Activated CD4-positive, alpha-beta T cell treated with anti-CD3 and anti-CD28 coated beads, Interleukin-2, amount 10 ng/mL, durations not matched to agents 7 days and 5 days (primary cell): Measurements from ENCODE around the gene MPP7. TPM values are rescaled to one million over a fixed set of nuclear protein-coding genes. Genes with fewer than 3 reads are reported as not detected.
"Not testable (repeated sequence)": the region's sequence is repeated elsewhere in the genome, so short reads cannot be mapped to it uniquely, and the experiment has no call there.

Source experiments
- CTCF ChIA-PET: fragments of 350-600 bp; sonication (Branson Sonifier 250); formaldehyde crosslinking; loops from one replicate; lab custom pipeline; 2021; ENCODE audit warnings: antibody characterized with exemption; lab: Charles Lee
- POLR2A ChIA-PET: fragments of 350-600 bp; sonication (Branson Sonifier 250); formaldehyde crosslinking; loops from one replicate; lab custom pipeline; 2021; ENCODE audit warnings: antibody characterized with exemption; lab: Charles Lee
- DNase-seq: peaks from one replicate; pipeline ENCODE4 v3.0.0-alpha.2; 2020
- H3K27ac Mint-ChIP-seq: one replicate; pipeline ENCODE4 v1.8.0; 2021; ENCODE audit warnings: mild to moderate bottlenecking, moderate library complexity, mixed read lengths
- H3K27me3 Mint-ChIP-seq: one replicate; pipeline ENCODE4 v1.8.0; 2021; ENCODE audit warnings: mixed read lengths
- H3K36me3 Mint-ChIP-seq: one replicate; pipeline ENCODE4 v1.8.0; 2021; ENCODE audit warnings: low read depth, mixed read lengths
- H3K4me1 Mint-ChIP-seq: one replicate; pipeline ENCODE4 v1.8.0; 2021; ENCODE audit warnings: mixed read lengths
- H3K4me3 Mint-ChIP-seq: one replicate; pipeline ENCODE4 v1.8.0; 2021; ENCODE audit warnings: mild to moderate bottlenecking, moderate library complexity, mixed read lengths
- H3K9me3 Mint-ChIP-seq: one replicate; pipeline ENCODE4 v1.8.0; 2021; ENCODE audit warnings: mixed read lengths
- total RNA-seq, 2 experiments: library from RNA; stranded (reverse); gene quantifications; one replicate each; pipeline ENCODE4 v1.2.3, GENCODE V29; 2021

MPP7 gene
- total RNA-seq, 2 experiments from 2014 or later = 18.7 to 20.2 TPM

DNA sequence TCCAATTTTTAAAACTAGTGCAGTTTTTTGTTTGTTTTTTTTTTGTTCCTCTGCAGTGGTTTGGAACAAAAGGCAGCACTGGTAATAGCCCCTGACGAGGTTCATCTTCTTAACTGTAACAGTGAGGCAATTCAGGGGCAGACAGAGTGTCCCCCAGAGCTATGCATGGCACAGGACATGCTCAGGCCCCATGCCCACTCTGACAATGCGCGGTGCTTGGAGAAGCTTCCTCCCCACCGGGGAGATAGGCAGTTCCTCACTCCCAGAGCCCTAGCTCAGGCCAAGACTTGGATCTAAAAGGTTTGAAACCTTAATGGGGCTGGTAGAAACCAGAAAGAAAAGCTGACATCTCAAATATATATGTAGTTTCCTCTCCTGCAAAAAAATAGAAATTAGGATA lies 17.9 kb upstream of the MPP7 start:
- H3K27me3 Mint-ChIP-seq = no peaks in the 10 kb centered on the region
- H3K27ac Mint-ChIP-seq = no peak overlapping the region
- H3K36me3 Mint-ChIP-seq = peaks cover 2% of the 10 kb centered on the region
- DNase-seq = no peak
- H3K9me3 Mint-ChIP-seq = no peaks in the 10 kb centered on the region
- H3K4me3 Mint-ChIP-seq = no peak overlapping the region
- ChIA-PET POLR2A (no interaction called here), CTCF (interaction anchor here (0.6 to 5.4 kb wide), 2 partner anchors 18 to 1225 kb away, joined by 4 to 17 read pairs; partner anchors contain the start of gene MPP7)
- peaks cover 5% of the 10 kb centered on the region for H3K4me1 Mint-ChIP-seq

GRCh38 chr10:28320090-28320489 lies 17.2 kb upstream of the MPP7 start:
- POLR2A ChIA-PET = no interaction called here
- no peaks in the 10 kb centered on the region for H3K9me3 Mint-ChIP-seq
- no peak overlapping the region for H3K4me3 Mint-ChIP-seq

GRCh38 chr10:28319061-28319460 lies 16.2 kb upstream of the MPP7 start:
- POLR2A ChIA-PET, H3K27ac Mint-ChIP-seq, H3K36me3 Mint-ChIP-seq, H3K9me3 Mint-ChIP-seq, H3K4me1 Mint-ChIP-seq, H3K27me3 Mint-ChIP-seq, H3K4me3 Mint-ChIP-seq, DNase-seq: not testable (repeated sequence)
- CTCF ChIA-PET = interaction anchor here (5.4 kb wide), 1 partner anchor 16 kb away, joined by 17 read pairs; the partner anchor contains the start of gene MPP7

More at GRCh38 chr10:28320090-28320489, 17.2 kb upstream of the MPP7 start:
- no peak overlapping the region for H3K27ac Mint-ChIP-seq
- no peaks in the 10 kb centered on the region for H3K27me3 Mint-ChIP-seq
- H3K4me1 Mint-ChIP-seq = peaks cover 4% of the 10 kb centered on the region
- DNase-seq = no peak
- H3K36me3 Mint-ChIP-seq = peaks cover 2% of the 10 kb centered on the region
- CTCF ChIA-PET = interaction anchor here (5.4 kb wide), 1 partner anchor 17 kb away, joined by 17 read pairs; the partner anchor contains the start of gene MPP7

GRCh38 chr10:28318626-28319025 lies 15.8 kb upstream of the MPP7 start:
- Mint-ChIP-seq H3K27me3 (no peaks in the 10 kb centered on the region), H3K27ac (no peak overlapping the region), H3K4me1 (peaks cover 1% of the 10 kb centered on the region), H3K4me3 (no peak overlapping the region), H3K36me3 (peaks cover 2% of the 10 kb centered on the region), H3K9me3 (no peaks in the 10 kb centered on the region)
- ChIA-PET CTCF (interaction anchor here (5.4 kb wide), 1 partner anchor 16 kb away, joined by 17 read pairs; the partner anchor contains the start of gene MPP7), POLR2A (no interaction called here)
- no peak for DNase-seq

DNA sequence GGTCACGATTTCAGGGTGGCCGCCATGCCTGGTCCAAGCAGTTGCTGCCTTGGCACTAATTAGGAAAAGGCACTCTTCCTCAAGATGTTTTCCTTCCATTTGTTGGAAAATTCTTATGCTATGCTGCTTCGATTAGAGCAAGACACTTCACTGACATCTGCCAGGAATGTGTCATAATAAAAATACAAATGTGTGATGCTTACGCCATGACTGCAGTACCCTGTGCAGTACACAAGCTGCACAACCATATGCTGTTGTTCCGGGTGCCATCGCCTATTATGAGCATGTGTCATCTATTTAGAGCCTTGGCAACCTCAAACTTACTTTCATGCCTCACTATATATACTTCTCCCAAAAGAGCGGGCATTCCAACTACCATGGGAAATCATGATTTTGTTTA lies 14.9 kb upstream of the MPP7 start:
- H3K4me1 Mint-ChIP-seq = peaks cover 1% of the 10 kb centered on the region

GRCh38 chr10:28316696-28317095 lies 13.8 kb upstream of the MPP7 start:
- H3K27me3 Mint-ChIP-seq = no peaks in the 10 kb centered on the region
- no peaks in the 10 kb centered on the region for H3K9me3 Mint-ChIP-seq
- POLR2A ChIA-PET = no interaction called here
- H3K4me1 Mint-ChIP-seq = no peaks in the 10 kb centered on the region
- H3K4me3 Mint-ChIP-seq = no peak overlapping the region
- H3K27ac Mint-ChIP-seq = peak overlapping the region; percentile 69
- CTCF ChIA-PET = interaction anchor here (2.4 to 5.4 kb wide), 2 partner anchors 14 to 17 kb away, joined by 8 to 17 read pairs; partner anchors contain the start of gene MPP7
- DNase-seq = no peak
- H3K36me3 Mint-ChIP-seq = no peaks in the 10 kb centered on the region

More for the DNA sequence above, 14.9 kb upstream of the MPP7 start:
- H3K4me3 Mint-ChIP-seq = no peak overlapping the region
- H3K27ac Mint-ChIP-seq = no peak overlapping the region
- no peaks in the 10 kb centered on the region for H3K9me3 Mint-ChIP-seq
- no peak for DNase-seq
- ChIA-PET CTCF (interaction anchor here (5.4 kb wide), 1 partner anchor 15 kb away, joined by 17 read pairs; the partner anchor contains the start of gene MPP7), POLR2A (no interaction called here)
- H3K27me3 Mint-ChIP-seq = no peaks in the 10 kb centered on the region
- peaks cover 2% of the 10 kb centered on the region for H3K36me3 Mint-ChIP-seq

DNA sequence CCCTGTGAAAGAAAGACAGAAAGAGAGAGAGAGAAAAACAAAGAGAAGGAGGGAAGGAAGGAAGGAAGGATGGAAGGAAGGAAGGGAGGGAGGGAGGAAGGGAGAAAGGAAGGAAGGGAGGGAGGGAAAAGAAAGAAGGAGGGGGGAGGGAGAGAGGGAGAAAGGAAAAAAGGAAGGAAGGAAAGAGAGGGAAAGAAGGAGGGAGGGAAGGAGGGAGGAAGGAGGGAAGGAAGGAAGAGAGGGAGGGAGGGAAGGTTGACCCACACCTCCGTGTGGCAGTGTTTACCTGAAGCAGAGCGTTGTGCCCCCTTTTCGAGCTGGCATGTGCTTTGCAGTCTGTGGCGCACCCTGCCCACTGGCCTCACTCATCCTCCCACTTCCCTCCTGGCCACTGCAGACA lies 12.3 kb upstream of the MPP7 start:
- no peak overlapping the region for H3K4me3 Mint-ChIP-seq
- no peaks in the 10 kb centered on the region for H3K9me3 Mint-ChIP-seq
- no peak for DNase-seq
- no peaks in the 10 kb centered on the region for H3K4me1 Mint-ChIP-seq
- ChIA-PET POLR2A (no interaction called here), CTCF (interaction anchor here (0.6 to 2.4 kb wide), 2 partner anchors 12 to 19 kb away, joined by 3 to 8 read pairs; no protein-coding TSS in a partner anchor)
- H3K36me3 Mint-ChIP-seq = peaks cover 2% of the 10 kb centered on the region
- no peak overlapping the region for H3K27ac Mint-ChIP-seq
- H3K27me3 Mint-ChIP-seq = no peaks in the 10 kb centered on the region

DNA sequence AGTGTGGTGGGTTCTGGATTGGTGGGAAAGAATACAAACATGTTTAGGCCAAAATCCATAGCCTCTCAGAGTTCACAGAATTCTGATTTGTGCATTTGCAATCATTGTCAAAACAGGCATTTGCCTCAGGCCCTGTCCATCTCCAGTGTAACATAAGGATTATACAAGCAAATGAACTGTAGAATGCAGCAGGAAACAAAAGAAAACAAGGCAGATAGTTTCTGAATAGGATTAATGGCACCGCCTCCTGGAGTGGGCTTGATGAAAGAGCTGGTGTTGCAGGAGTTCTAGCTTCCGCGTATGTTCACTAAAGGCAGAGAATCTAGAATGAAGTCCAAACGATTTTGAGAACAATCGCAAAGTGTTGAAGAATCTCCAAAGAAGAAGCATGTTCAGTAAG lies 11.3 kb upstream of the MPP7 start:
- H3K4me1 Mint-ChIP-seq = peaks cover 2% of the 10 kb centered on the region
- peaks cover 4% of the 10 kb centered on the region for H3K36me3 Mint-ChIP-seq
- DNase-seq = no peak
- no peak overlapping the region for H3K4me3 Mint-ChIP-seq
- ChIA-PET POLR2A (no interaction called here), CTCF (interaction anchor here (1.2 to 1.9 kb wide), 2 partner anchors 11 to 13 kb away, joined by 4 to 8 read pairs; partner anchors contain the start of gene MPP7)
- no peaks in the 10 kb centered on the region for H3K27me3 Mint-ChIP-seq
- no peak overlapping the region for H3K27ac Mint-ChIP-seq
- H3K9me3 Mint-ChIP-seq = no peaks in the 10 kb centered on the region

DNA sequence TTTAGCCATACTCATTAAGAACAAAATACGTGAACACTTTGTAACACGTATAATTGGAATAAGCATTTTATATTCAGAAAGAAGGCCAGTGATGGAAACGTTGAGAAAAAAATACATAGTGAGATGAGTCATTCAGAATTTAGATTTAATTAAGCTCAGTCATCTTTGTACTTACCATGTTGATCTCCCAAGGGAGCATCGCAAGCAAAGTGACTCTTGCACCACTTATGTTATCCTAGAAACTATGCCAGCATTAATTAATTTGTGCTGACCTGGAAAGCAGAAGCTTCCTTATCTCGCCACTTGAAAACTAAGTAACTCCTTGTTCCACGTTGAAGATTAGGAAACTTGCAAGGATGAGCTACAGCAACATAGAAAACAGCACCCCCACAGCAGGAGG lies 9.7 kb upstream of the MPP7 start:
- H3K9me3 Mint-ChIP-seq = no peaks in the 10 kb centered on the region
- POLR2A ChIA-PET = interaction anchor here (1.2 kb wide), 1 partner anchor 10 kb away, joined by 3 read pairs; the partner anchor contains the start of gene MPP7
- no peak for DNase-seq
- H3K4me1 Mint-ChIP-seq = peaks cover 7% of the 10 kb centered on the region
- no peak overlapping the region for H3K4me3 Mint-ChIP-seq
- peaks cover 1% of the 10 kb centered on the region for H3K27me3 Mint-ChIP-seq
- H3K27ac Mint-ChIP-seq = no peak overlapping the region
- H3K36me3 Mint-ChIP-seq = peaks cover 4% of the 10 kb centered on the region
- CTCF ChIA-PET = interaction anchor here (0.5 to 1.9 kb wide), 6 partner anchors 10 to 220 kb away, joined by 3 to 8 read pairs (median 4); partner anchors contain the start of gene MPP7

DNA sequence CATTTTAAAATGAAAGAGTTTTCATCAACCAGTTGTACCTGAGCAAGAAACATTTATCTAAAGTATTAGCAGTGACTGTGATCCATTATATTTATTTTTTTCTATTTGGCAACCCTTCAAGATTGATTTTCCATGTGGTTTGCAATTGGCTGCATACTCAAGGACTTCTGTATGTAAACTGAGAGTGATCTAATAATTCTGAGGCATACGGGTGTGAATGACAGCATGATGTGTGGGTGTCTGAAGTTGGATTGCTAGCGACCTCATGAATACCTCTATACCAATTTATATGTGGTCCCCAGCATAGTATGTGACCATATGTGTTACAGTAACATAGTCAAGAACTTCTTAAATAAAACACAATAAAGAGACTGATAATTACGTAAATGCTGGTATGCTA lies 8.2 kb upstream of the MPP7 start:
- Mint-ChIP-seq H3K4me3 (no peak overlapping the region), H3K4me1 (peaks cover 13% of the 10 kb centered on the region), H3K27ac (no peak overlapping the region), H3K27me3 (peaks cover 3% of the 10 kb centered on the region), H3K36me3 (peaks cover 4% of the 10 kb centered on the region), H3K9me3 (no peaks in the 10 kb centered on the region)
- no peak for DNase-seq
- POLR2A ChIA-PET = interaction anchor here (1.2 kb wide), 1 partner anchor 8 kb away, joined by 3 read pairs; the partner anchor contains the start of gene MPP7
- CTCF ChIA-PET = interaction anchor here (0.5 to 2.1 kb wide), 4 partner anchors 8 to 118 kb away, joined by 3 to 5 read pairs (median 4); partner anchors contain the start of gene MPP7

DNA sequence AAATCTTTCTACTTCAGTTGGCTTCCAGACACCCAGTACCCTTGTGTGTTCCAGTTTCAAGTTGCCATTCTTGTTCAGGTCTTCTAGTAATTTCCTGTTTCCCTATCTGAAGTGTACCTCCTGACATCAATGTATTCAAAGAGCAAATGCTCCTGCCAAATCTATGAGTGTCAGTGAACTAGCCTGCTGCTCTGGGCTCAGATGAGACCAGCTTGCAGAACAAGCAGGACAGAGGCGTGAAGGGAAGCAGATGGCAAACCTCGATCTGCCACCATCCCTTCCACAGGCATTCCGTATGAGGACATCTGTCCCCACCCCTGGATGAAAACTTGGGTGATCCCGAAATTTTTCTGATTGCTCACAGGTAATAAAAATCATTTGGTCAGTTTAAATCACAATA lies 4.4 kb upstream of the MPP7 start:
- peaks cover 28% of the 10 kb centered on the region for H3K27me3 Mint-ChIP-seq
- H3K9me3 Mint-ChIP-seq = no peaks in the 10 kb centered on the region
- ChIA-PET POLR2A (no interaction called here), CTCF (interaction anchor here (2.0 kb wide), 1 partner anchor 75 kb away, joined by 5 read pairs; no protein-coding TSS in a partner anchor)
- no peak for DNase-seq
- H3K4me3 Mint-ChIP-seq = no peak overlapping the region
- no peak overlapping the region for H3K27ac Mint-ChIP-seq
- H3K36me3 Mint-ChIP-seq = peaks cover 4% of the 10 kb centered on the region
- H3K4me1 Mint-ChIP-seq = peaks cover 29% of the 10 kb centered on the region

- H3K9me3 Mint-ChIP-seq = no peaks in the 10 kb centered on the region
- ChIA-PET POLR2A (no interaction called here), CTCF (no interaction called here)
- no peak overlapping the region for H3K4me3 Mint-ChIP-seq
- no peak for DNase-seq
- peaks cover 30% of the 10 kb centered on the region for H3K27me3 Mint-ChIP-seq
- no peak overlapping the region for H3K27ac Mint-ChIP-seq
- H3K4me1 Mint-ChIP-seq = peaks cover 42% of the 10 kb centered on the region
- peaks cover 4% of the 10 kb centered on the region for H3K36me3 Mint-ChIP-seq
These were observed 2.7 kb upstream of the MPP7 start for GRCh38 chr10:28305553-28305952.

GRCh38 chr10:28304032-28304571 lies 1.2 kb upstream of the MPP7 start:
- H3K27ac Mint-ChIP-seq = no peak overlapping the region
- peaks cover 30% of the 10 kb centered on the region for H3K27me3 Mint-ChIP-seq
- POLR2A ChIA-PET = interaction anchor here (0.6 kb wide), 1 partner anchor 37 kb away, joined by 3 read pairs; no protein-coding TSS in a partner anchor
- H3K4me1 Mint-ChIP-seq = peaks cover 52% of the 10 kb centered on the region
- peak overlapping the region; percentile 93 for H3K4me3 Mint-ChIP-seq
- CTCF ChIA-PET = interaction anchor here (1.1 to 3.4 kb wide), 4 partner anchors 14 to 77 kb away, joined by 4 to 18 read pairs (median 10); no protein-coding TSS in a partner anchor
- H3K36me3 Mint-ChIP-seq = no peaks in the 10 kb centered on the region
- no peaks in the 10 kb centered on the region for H3K9me3 Mint-ChIP-seq
- DNase-seq = no peak
